MCF 10A (cell line): ENCODE measurements around the gene ABHD3. TPM values are rescaled to one million over a fixed set of nuclear protein-coding genes. Genes with fewer than 3 reads are reported as not detected.

ENCODE experiments used
- BruUV-seq: library from RNA; stranded (reverse); fragments of 400-500 nt; replicated peaks from 2 replicates; lab custom pipeline; 2021; lab: Mats Ljungman, UMichigan
- CTCF ChIA-PET: fragments of 300-600 bp; sonication (Branson Sonifier 250); formaldehyde crosslinking; extraction: SDS; loops from one replicate; lab custom pipeline; 2021; ENCODE audit warnings: antibody characterized with exemption, inconsistent platforms; lab: Yijun Ruan, JAX
- POLR2A ChIA-PET: fragments of 300-600, 350-650 bp; sonication (Branson Sonifier 250); formaldehyde crosslinking; extraction: SDS; loops from one replicate; lab custom pipeline; 2020; ENCODE audit warnings: antibody characterized with exemption, inconsistent platforms; lab: Yijun Ruan, JAX
- DNase-seq: peaks from one replicate; pipeline ENCODE4 v3.0.0-alpha.2; 2018; ENCODE audit not compliant: unreplicated experiment
- H3K27ac Mint-ChIP-seq: one replicate; pipeline ENCODE4 v1.8.0; 2022; ENCODE audit warnings: mild to moderate bottlenecking, low read depth, mixed read lengths; ENCODE audit not compliant: unreplicated experiment
- H3K27me3 Mint-ChIP-seq: one replicate; pipeline ENCODE4 v1.8.0; 2022; ENCODE audit warnings: mixed read lengths; ENCODE audit not compliant: insufficient read depth, unreplicated experiment
- H3K36me3 Mint-ChIP-seq: one replicate; pipeline ENCODE4 v1.8.0; 2022; ENCODE audit warnings: mild to moderate bottlenecking, moderate library complexity, mixed read lengths; ENCODE audit not compliant: insufficient read depth, unreplicated experiment
- H3K4me1 Mint-ChIP-seq: one replicate; pipeline ENCODE4 v1.8.0; 2022; ENCODE audit warnings: mixed read lengths; ENCODE audit not compliant: insufficient read depth, unreplicated experiment
- H3K4me3 Mint-ChIP-seq: one replicate; pipeline ENCODE4 v1.8.0; 2022; ENCODE audit warnings: mild to moderate bottlenecking, moderate library complexity, mixed read lengths; ENCODE audit not compliant: unreplicated experiment
- H3K9me3 Mint-ChIP-seq: one replicate; pipeline ENCODE4 v1.8.0; 2022; ENCODE audit warnings: mixed read lengths; ENCODE audit not compliant: unreplicated experiment
- intact Hi-C: fragments of 100-400 bp; cut with micrococcal nuclease; formaldehyde crosslinking; loops from 2 replicates; pipeline ENCODE4 v1.14.1; 2022
- total RNA-seq: library from RNA; stranded (reverse); gene quantifications from 2 replicates; pipeline ENCODE4 v1.2.3, GENCODE V29; 2022
- TF ChIP-seq, protein P1 (sequence below): fragments of 200-600 bp; IDR thresholded peaks from one replicate; pipeline ENCODE4 v1.8.0; 2022; ENCODE audit warnings: antibody characterized with exemption, mild to moderate bottlenecking; ENCODE audit not compliant: unreplicated experiment

ABHD3 gene
- total RNA-seq, 1 experiment from 2014 or later = 2.9 TPM

DNA sequence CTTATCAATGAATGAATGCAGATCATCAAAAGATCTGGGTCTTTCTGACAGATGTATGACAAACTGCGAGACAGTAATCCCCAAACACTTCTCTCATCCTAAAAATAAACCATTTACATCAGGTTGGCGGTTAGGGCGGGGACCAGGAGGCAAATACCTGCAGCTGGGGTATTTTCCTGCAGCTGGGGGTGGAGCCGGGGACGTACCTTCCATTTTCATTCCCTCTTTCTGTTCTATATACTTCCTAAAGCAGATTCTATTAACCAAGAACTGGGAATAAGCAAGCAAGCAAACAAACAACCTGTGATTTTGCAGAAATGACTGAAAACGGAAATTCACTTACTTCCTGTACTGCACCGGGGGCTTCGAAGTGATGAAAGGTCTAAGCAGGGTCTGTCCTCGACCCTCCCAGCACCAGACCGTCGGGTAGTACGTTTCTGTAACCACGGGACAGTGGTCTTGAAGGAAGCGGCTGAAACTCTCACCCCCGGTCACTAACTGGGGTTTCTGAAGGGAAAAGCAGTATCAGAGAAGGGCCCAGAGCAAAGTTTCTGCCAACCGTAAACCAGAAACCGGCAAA, 1.2 kb downstream of the ABHD3 start:
- Mint-ChIP-seq H3K27me3 (no peaks in the 10 kb centered on the region), H3K4me3 (peak overlapping the region; percentile 80), H3K36me3 (no peaks in the 10 kb centered on the region), H3K9me3 (no peaks in the 10 kb centered on the region), H3K27ac (peak overlapping the region; percentile 67), H3K4me1 (peaks cover 4% of the 10 kb centered on the region)
- peak; percentile 26 for DNase-seq
- ChIA-PET POLR2A (interaction anchor here (1.0 to 3.1 kb wide), 15 partner anchors 10 to 104 kb away, joined by 3 to 97 read pairs (median 5); partner anchors contain the start of genes ESCO1, MIB1 and SNRPD1), CTCF (interaction anchor here (0.6 to 1.9 kb wide), 3 partner anchors 34 to 286 kb away, joined by 3 to 4 read pairs (median 3); no protein-coding TSS in a partner anchor)
- no TSS peak for BruUV-seq
- TF ChIP-seq, protein P1, sequence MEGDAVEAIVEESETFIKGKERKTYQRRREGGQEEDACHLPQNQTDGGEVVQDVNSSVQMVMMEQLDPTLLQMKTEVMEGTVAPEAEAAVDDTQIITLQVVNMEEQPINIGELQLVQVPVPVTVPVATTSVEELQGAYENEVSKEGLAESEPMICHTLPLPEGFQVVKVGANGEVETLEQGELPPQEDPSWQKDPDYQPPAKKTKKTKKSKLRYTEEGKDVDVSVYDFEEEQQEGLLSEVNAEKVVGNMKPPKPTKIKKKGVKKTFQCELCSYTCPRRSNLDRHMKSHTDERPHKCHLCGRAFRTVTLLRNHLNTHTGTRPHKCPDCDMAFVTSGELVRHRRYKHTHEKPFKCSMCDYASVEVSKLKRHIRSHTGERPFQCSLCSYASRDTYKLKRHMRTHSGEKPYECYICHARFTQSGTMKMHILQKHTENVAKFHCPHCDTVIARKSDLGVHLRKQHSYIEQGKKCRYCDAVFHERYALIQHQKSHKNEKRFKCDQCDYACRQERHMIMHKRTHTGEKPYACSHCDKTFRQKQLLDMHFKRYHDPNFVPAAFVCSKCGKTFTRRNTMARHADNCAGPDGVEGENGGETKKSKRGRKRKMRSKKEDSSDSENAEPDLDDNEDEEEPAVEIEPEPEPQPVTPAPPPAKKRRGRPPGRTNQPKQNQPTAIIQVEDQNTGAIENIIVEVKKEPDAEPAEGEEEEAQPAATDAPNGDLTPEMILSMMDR = no peak
- intact Hi-C loops = loop anchor here (5.0 kb wide), 1 partner anchor 66 kb away; no protein-coding TSS in a partner anchor

DNA sequence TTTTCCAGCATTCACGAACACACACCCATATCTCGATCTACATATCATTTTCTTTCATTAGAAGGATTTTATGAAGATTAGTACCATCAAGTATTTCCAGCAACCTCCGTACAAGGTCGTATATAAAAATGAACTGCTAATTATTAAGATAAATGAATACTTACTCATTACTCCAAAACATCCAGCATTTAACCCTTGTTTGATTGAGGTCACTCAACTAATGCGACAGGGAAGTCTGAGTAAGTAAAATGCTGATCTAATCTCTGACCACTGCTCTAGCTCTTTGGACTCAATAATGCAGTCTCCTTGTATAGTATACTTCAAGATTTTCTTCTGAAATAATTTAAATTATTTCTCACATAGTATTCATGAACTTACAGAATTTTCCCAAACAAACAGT, 2.0 kb downstream of the ABHD3 start:
- TF ChIP-seq, protein P1 = no peak
- H3K36me3 Mint-ChIP-seq = no peaks in the 10 kb centered on the region
- H3K9me3 Mint-ChIP-seq = no peaks in the 10 kb centered on the region
- TSS peak; percentile 34 for BruUV-seq
- POLR2A ChIA-PET = interaction anchor here (1.1 to 3.1 kb wide), 6 partner anchors 9 to 103 kb away, joined by 3 to 97 read pairs (median 16); partner anchors contain the start of genes ESCO1, MIB1 and SNRPD1
- H3K4me1 Mint-ChIP-seq = peaks cover 4% of the 10 kb centered on the region
- H3K4me3 Mint-ChIP-seq = peak overlapping the region; percentile 80
- no peak overlapping the region for H3K27ac Mint-ChIP-seq
- CTCF ChIA-PET = no interaction called here
- H3K27me3 Mint-ChIP-seq = no peaks in the 10 kb centered on the region
- no peak for DNase-seq
- intact Hi-C loops = loop anchor here (5.0 kb wide), 1 partner anchor 65 kb away; no protein-coding TSS in a partner anchor

DNA sequence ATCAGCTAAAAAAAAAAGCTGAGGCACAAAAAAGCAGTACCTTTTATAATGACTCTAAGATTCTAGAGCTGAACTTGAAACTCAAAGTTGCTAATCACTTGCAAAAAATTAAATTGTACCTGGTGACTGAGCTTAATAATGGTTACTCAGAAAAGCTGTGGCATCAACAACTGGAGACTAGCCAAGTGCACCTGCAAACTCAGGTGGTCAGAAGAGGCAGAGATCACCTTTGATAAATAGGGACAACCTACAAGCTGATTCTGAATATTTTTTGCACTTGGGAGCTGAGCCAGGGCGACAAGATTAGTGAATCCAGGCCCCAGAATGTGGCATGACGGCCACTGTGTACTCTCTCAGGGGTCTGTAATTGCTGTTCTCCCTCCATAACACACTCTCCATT, 3.0 kb downstream of the ABHD3 start:
- H3K27ac Mint-ChIP-seq = no peak overlapping the region
- H3K27me3 Mint-ChIP-seq = no peaks in the 10 kb centered on the region
- ChIA-PET POLR2A (interaction anchor here (0.7 to 1.2 kb wide), 2 partner anchors 41 to 148 kb away, joined by 3 read pairs; no protein-coding TSS in a partner anchor), CTCF (interaction anchor here (0.5 to 1.1 kb wide), 2 partner anchors 89 to 218 kb away, joined by 3 to 6 read pairs; partner anchors contain the start of gene SNRPD1)
- no TSS peak for BruUV-seq
- intact Hi-C loops = loop anchor here (5.0 kb wide), 1 partner anchor 64 kb away; no protein-coding TSS in a partner anchor
- H3K36me3 Mint-ChIP-seq = no peaks in the 10 kb centered on the region
- TF ChIP-seq, protein P1 = no peak
- no peak overlapping the region for H3K4me3 Mint-ChIP-seq
- H3K4me1 Mint-ChIP-seq = peaks cover 4% of the 10 kb centered on the region
- no peak for DNase-seq
- H3K9me3 Mint-ChIP-seq = no peaks in the 10 kb centered on the region

DNA sequence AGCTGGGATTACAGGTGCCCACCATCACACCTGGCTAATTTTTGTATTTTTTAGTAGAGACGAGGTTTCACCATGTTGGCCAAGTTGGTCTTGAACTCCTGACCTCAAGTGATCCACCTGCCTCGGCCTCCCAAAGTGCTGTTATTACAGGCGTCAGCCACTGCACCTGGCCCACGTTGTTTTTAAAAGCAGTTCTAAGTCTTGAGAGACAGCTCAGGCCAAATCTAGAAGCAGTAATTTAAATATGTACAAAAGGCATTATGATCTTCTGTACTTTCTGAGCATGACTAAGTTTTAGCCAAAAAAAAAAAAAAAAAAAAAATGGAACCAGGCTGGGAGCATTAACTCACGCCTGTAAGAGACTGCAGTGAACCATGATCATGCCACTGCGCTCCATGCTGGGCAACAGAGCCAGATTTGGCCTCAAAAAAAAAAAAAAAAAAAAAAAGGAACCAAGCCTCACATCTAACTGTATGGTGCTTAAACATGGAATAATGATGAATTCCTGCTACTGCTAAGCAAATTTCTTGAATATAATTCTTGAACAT, 4.0 kb downstream of the ABHD3 start:
- Mint-ChIP-seq H3K4me3 (no peak overlapping the region), H3K4me1 (peaks cover 4% of the 10 kb centered on the region), H3K27me3 (no peaks in the 10 kb centered on the region), H3K27ac (no peak overlapping the region), H3K36me3 (no peaks in the 10 kb centered on the region), H3K9me3 (no peaks in the 10 kb centered on the region)
- BruUV-seq = no TSS peak
- TF ChIP-seq, protein P1 = no peak
- ChIA-PET CTCF (interaction anchor here (0.9 kb wide), 1 partner anchor 25 kb away, joined by 4 read pairs; no protein-coding TSS in a partner anchor), POLR2A (no interaction called here)
- DNase-seq = no peak
- intact Hi-C loops = loop anchor here (5.0 kb wide), 1 partner anchor 63 kb away; no protein-coding TSS in a partner anchor
